Endothelial cell of umbilical vein (primary cell): ENCODE results near the gene DMD. TPM values are rescaled to one million over a fixed set of nuclear protein-coding genes. Genes with fewer than 3 reads are reported as not detected.

Source experiments
- BruUV-seq: library from RNA; stranded (reverse); fragments of 400-500 nt; replicated peaks from 2 replicates; lab custom pipeline; 2021; lab: Mats Ljungman, UMichigan
- CTCF ChIA-PET: fragments of 300-600, 350-600 bp; sonication (Branson Sonifier 250); formaldehyde crosslinking; loops from one replicate; lab custom pipeline; 2021; ENCODE audit warnings: antibody characterized with exemption, inconsistent platforms; lab: Charles Lee
- POLR2A ChIA-PET: fragments of 300-600, 350-600 bp; sonication (Branson Sonifier 250); formaldehyde crosslinking; loops from one replicate; lab custom pipeline; 2021; ENCODE audit warnings: antibody characterized with exemption, inconsistent platforms; lab: Charles Lee
- DNase-seq: peaks from one replicate; pipeline ENCODE4 v3.0.0-alpha.2; 2011; ENCODE audit warnings: low read depth, low spot score
- FAIRE-seq: peaks from 2 replicates; lab custom pipeline; 2011; peaks lifted over from hg19 to GRCh38; lab: Jason Lieb, UNC
- H2AFZ ChIP-seq: 2 replicates; pipeline ENCODE4 v1.6.0; 2012; ENCODE audit warnings: low read depth, low read length, control low read depth, inconsistent platforms
- H3K27ac ChIP-seq: 2 replicates; pipeline ENCODE4 v1.5.1; 2011; ENCODE audit warnings: low read depth, mild to moderate bottlenecking, control low read depth, low read length, moderate library complexity; ENCODE audit not compliant: insufficient read depth
- H3K27me3 ChIP-seq, 2 experiments: 2 replicates each; pipeline versions ENCODE4 v1.6.0 to v1.6.1; 2011; ENCODE audit warnings: low read length in 2 of 2, mixed read lengths in 1 of 2; ENCODE audit not compliant: control insufficient read depth in 2 of 2, insufficient read depth in 2 of 2
- H3K36me3 ChIP-seq, 2 experiments: 2 replicates in 1 of 2; 3 replicates in 1 of 2; pipeline ENCODE4 v1.5.1; 2011; ENCODE audit warnings: low read length in 2 of 2, mild to moderate bottlenecking in 1 of 2, moderate library complexity in 1 of 2; ENCODE audit not compliant: control insufficient read depth in 2 of 2, insufficient read depth in 2 of 2; ENCODE audit errors: extremely low read depth in 1 of 2
- H3K4me1 ChIP-seq: 3 replicates; pipeline ENCODE4 v1.5.1; 2011; ENCODE audit warnings: mild to moderate bottlenecking, low read length; ENCODE audit not compliant: control insufficient read depth, insufficient read depth; ENCODE audit errors: extremely low read depth
- H3K4me2 ChIP-seq: 2 replicates; pipeline ENCODE4 v1.6.1; 2011; ENCODE audit warnings: low read length, control low read depth, mixed read lengths; ENCODE audit not compliant: insufficient read depth
- H3K4me3 ChIP-seq, 3 experiments: fragments of 200-600 bp in 1 of 3; sonication (generic), shearing (Covaris generic) in 1 of 3; replicated peaks in 1 of 3; 2 replicates each; pipeline ENCODE4 v1.5.1; 2011 to 2016; ENCODE audit warnings: control low read depth in 3 of 3, low read length in 3 of 3, mild to moderate bottlenecking in 2 of 3, inconsistent platforms in 1 of 3, low read depth in 1 of 3, moderate library complexity in 1 of 3; ENCODE audit not compliant: insufficient read depth in 1 of 3
- H3K79me2 ChIP-seq: 2 replicates; pipeline ENCODE4 v1.6.0; 2012; ENCODE audit warnings: low read length, inconsistent platforms; ENCODE audit not compliant: control insufficient read depth, insufficient read depth
- H3K9ac ChIP-seq: replicated peaks from 2 replicates; pipeline ENCODE3; 2011; ENCODE audit warnings: low read length, control low read depth; ENCODE audit not compliant: insufficient read depth; ENCODE audit errors: extremely low read depth
- H3K9me1 ChIP-seq: replicated peaks from 3 replicates; pipeline ENCODE4 v1.6.0; 2011; ENCODE audit warnings: mild to moderate bottlenecking, low read length; ENCODE audit not compliant: control insufficient read depth, insufficient read depth; ENCODE audit errors: extremely low read depth
- H3K9me3 ChIP-seq: replicated peaks from 2 replicates; pipeline ENCODE4 v1.5.1; 2012; ENCODE audit warnings: low read length, inconsistent platforms; ENCODE audit not compliant: control insufficient read depth, insufficient read depth
- H4K20me1 ChIP-seq: replicated peaks from 2 replicates; pipeline ENCODE3; 2011; ENCODE audit warnings: mild to moderate bottlenecking, low read length; ENCODE audit not compliant: control insufficient read depth, insufficient read depth; ENCODE audit errors: extremely low read depth
- CTCF ChIP-seq, 2 donors: IDR thresholded peaks; 1 replicate in 1 of 2; 2 replicates in 1 of 2; pipeline ENCODE4 v1.5.1; 2011; ENCODE audit warnings: low read length in 2 of 2, mild to moderate bottlenecking in 2 of 2, moderate library complexity in 2 of 2, control low read depth in 1 of 2, inconsistent platforms in 1 of 2, low read depth in 1 of 2; ENCODE audit not compliant: insufficient read depth in 1 of 2; ENCODE audit errors: extremely low read depth in 1 of 2
- EZH2 ChIP-seq: IDR thresholded peaks from 2 replicates; pipeline ENCODE4 v1.6.1; 2012; ENCODE audit warnings: borderline replicate concordance, low read depth, mild to moderate bottlenecking, moderate library complexity, low read length, inconsistent platforms; ENCODE audit not compliant: severe bottlenecking
- FOS ChIP-seq: IDR thresholded peaks from 2 replicates; pipeline ENCODE4 v1.6.1; 2011; ENCODE audit warnings: mild to moderate bottlenecking, low read length, moderate library complexity, borderline replicate concordance; ENCODE audit not compliant: insufficient read depth
- GATA2 ChIP-seq: IDR thresholded peaks from 2 replicates; pipeline ENCODE4 v1.7.0; 2011; ENCODE audit warnings: low read depth, mild to moderate bottlenecking, moderate library complexity, mixed read lengths, low read length; ENCODE audit not compliant: insufficient read length, insufficient read depth
- MYC ChIP-seq: IDR thresholded peaks from one replicate; pipeline ENCODE4 v1.6.1; 2011; ENCODE audit warnings: mild to moderate bottlenecking, low read depth, low read length
- POLR2AphosphoS5 ChIP-seq: IDR thresholded peaks from 2 replicates; pipeline ENCODE4 v1.6.1; 2012; ENCODE audit warnings: low read depth, mild to moderate bottlenecking, control low read depth, low read length, moderate library complexity; ENCODE audit not compliant: insufficient read depth
- dilution Hi-C: fragments of 300-500 bp; cut with MboI; formaldehyde crosslinking; loops from one replicate; pipeline ENCODE4 v1.15.0; 2019; ENCODE audit warnings: low sequenced_read_pairs; ENCODE audit not compliant: extremely low pct_ligation_motif_present
- intact Hi-C: fragments of 100-400 bp; cut with micrococcal nuclease; formaldehyde crosslinking; loops from one replicate; pipeline ENCODE4 v1.10.0; 2022
- polyA plus RNA-seq, 4 experiments: library from polyadenylated mRNA; depleted of rRNA in 3 of 4; stranded (reverse) in 3 of 4; unstranded in 1 of 4; fragments of >200 nt; gene quantifications; 2 replicates each; pipeline versions ENCODE4 v1.2.1 to v1.2.3, GENCODE V29; 2011 to 2012; ENCODE audit warnings: missing spikeins in 1 of 4
- total RNA-seq: library from RNA; stranded (reverse); gene quantifications from 2 replicates; pipeline ENCODE4 v1.2.3, GENCODE V29; 2021

The DMD gene
- total and polyA plus RNA-seq, 2 donors (not counting 3 experiments of a cell fraction or from before 2014, with no cell fraction given): 7.3 to 9.0 TPM

GRCh38 chrX:31110657-31111056 lies 2100.7 kb downstream of the DMD start:
- Histone ChIP-seq H3K9ac (no peak overlapping the region), H3K27me3 (no peaks in the 10 kb centered on the region), H4K20me1 (no peaks in the 10 kb centered on the region), H3K4me2 (no peak overlapping the region), H3K36me3 (no peaks in the 10 kb centered on the region), H3K27ac (no peak overlapping the region), H3K79me2 (no peaks in the 10 kb centered on the region), H3K4me1 (no peaks in the 10 kb centered on the region), H3K4me3 (no peak overlapping the region), H2AFZ (no peak overlapping the region), H3K9me1 (no peaks in the 10 kb centered on the region), H3K9me3 (no peaks in the 10 kb centered on the region)
- POLR2A ChIA-PET: no interaction called here
- FAIRE-seq (no peak), DNase-seq (no peak)
- intact Hi-C loops (no loop called here), dilution Hi-C loops (no loop called here)
- TF ChIP-seq CTCF (IDR thresholded peaks at IDR 0.05; ENCODE audit: extremely low read depth in 1 of 2, insufficient read depth in 1 of 2, low read depth in 1 of 2, low read length in 2 of 2) (no peak), EZH2 (no peak), GATA2 (no peak), MYC (no peak), POLR2AphosphoS5 (no peak), FOS (no peak)
- CTCF ChIA-PET: no interaction called here
- no TSS peak for BruUV-seq
